IMR-90 (cell line): ENCODE measurements around the gene CHD3. TPM values are rescaled to one million over a fixed set of nuclear protein-coding genes. Genes with fewer than 3 reads are reported as not detected.

ENCODE experiments used
- ATAC-seq: fragments of 200-7000 bp; cut with Tn5 transposase; 2 replicates; pipeline ENCODE4 v1.9.1; 2020; ENCODE audit warnings: low read depth, mild to moderate bottlenecking, moderate library complexity
- Bru-seq: library from RNA; stranded (reverse); fragments of 400-500 nt; gene quantifications from one replicate; lab custom pipeline; 2021; lab: Mats Ljungman, UMichigan
- BruChase-seq, 2 experiments: library from RNA; stranded (reverse); fragments of 400-500 nt; gene quantifications; one replicate each; lab custom pipeline; 2021; lab: Mats Ljungman, UMichigan
- BruUV-seq: library from RNA; stranded (reverse); fragments of 400-500 nt; replicated peaks from 2 replicates; lab custom pipeline; 2021; lab: Mats Ljungman, UMichigan
- CTCF ChIA-PET: fragments of 300-600 bp; formaldehyde crosslinking; extraction: SDS; loops from one replicate; lab custom pipeline; 2021; ENCODE audit warnings: antibody characterized with exemption; lab: Yijun Ruan, JAX
- POLR2A ChIA-PET: fragments of 300-600 bp; sonication (Branson Sonifier 250); formaldehyde crosslinking; loops from one replicate; lab custom pipeline; 2022; ENCODE audit warnings: antibody characterized with exemption; ENCODE audit not compliant: unreplicated experiment; lab: Charles Lee
- DNase-seq: peaks from one replicate; pipeline ENCODE4 v3.0.0; 2013
- H2AFZ ChIP-seq: replicated peaks from 2 replicates; pipeline ENCODE3; 2013; ENCODE audit warnings: low read length, mild to moderate bottlenecking; ENCODE audit not compliant: poor library complexity
- H2AK5ac ChIP-seq: 2 replicates; pipeline ENCODE4 v1.6.1; 2013; ENCODE audit warnings: low read depth, low read length, inconsistent platforms
- H2AK9ac ChIP-seq: replicated peaks from 2 replicates; pipeline ENCODE3; 2013; ENCODE audit warnings: mild to moderate bottlenecking, low read depth, low read length, moderate library complexity; ENCODE audit not compliant: poor library complexity
- H2BK120ac ChIP-seq: 2 replicates; pipeline ENCODE4 v1.6.1; 2013; ENCODE audit warnings: low read depth, low read length, inconsistent platforms
- H2BK15ac ChIP-seq: 3 replicates; pipeline ENCODE4 v1.6.1; 2013; ENCODE audit warnings: low read depth, low read length, inconsistent platforms
- H2BK20ac ChIP-seq: 2 replicates; pipeline ENCODE4 v1.6.1; 2013; ENCODE audit warnings: low read depth, mild to moderate bottlenecking, inconsistent platforms, low read length, moderate library complexity
- H2BK5ac ChIP-seq: 2 replicates; pipeline ENCODE4 v1.6.1; 2013; ENCODE audit warnings: mild to moderate bottlenecking, low read depth, low read length, inconsistent platforms; ENCODE audit not compliant: poor library complexity, severe bottlenecking
- H3K14ac ChIP-seq: replicated peaks from 2 replicates; pipeline ENCODE4 v1.6.1; 2013; ENCODE audit warnings: low read depth, low read length, inconsistent platforms
- H3K18ac ChIP-seq: 2 replicates; pipeline ENCODE4 v1.6.1; 2013; ENCODE audit warnings: low read depth, low read length, control low read depth
- H3K23ac ChIP-seq: 2 replicates; pipeline ENCODE4 v1.6.1; 2013; ENCODE audit warnings: low read depth, low read length, inconsistent platforms
- H3K27ac ChIP-seq: 2 replicates; pipeline ENCODE4 v1.5.1; 2013; ENCODE audit warnings: mild to moderate bottlenecking, control low read depth, low read length; ENCODE audit not compliant: insufficient read depth
- H3K27me3 ChIP-seq: 2 replicates; pipeline ENCODE4 v1.6.1; 2013; ENCODE audit warnings: low read length; ENCODE audit not compliant: control insufficient read depth, insufficient read depth
- H3K36me3 ChIP-seq: 2 replicates; pipeline ENCODE4 v1.6.1; 2013; ENCODE audit warnings: low read length, mixed read lengths; ENCODE audit not compliant: control insufficient read depth, insufficient read depth
- H3K4ac ChIP-seq: 2 replicates; pipeline ENCODE4 v1.6.1; 2013; ENCODE audit warnings: low read depth, low read length, inconsistent platforms
- H3K4me1 ChIP-seq: 2 replicates; pipeline ENCODE4 v1.6.1; 2013; ENCODE audit warnings: low read length, mixed read lengths; ENCODE audit not compliant: control insufficient read depth, insufficient read depth
- H3K4me2 ChIP-seq: 2 replicates; pipeline ENCODE4 v1.6.1; 2013; ENCODE audit warnings: low read depth, mild to moderate bottlenecking, control low read depth, low read length, moderate library complexity
- H3K4me3 ChIP-seq: 2 replicates; pipeline ENCODE4 v1.5.1; 2013; ENCODE audit warnings: low read depth, mild to moderate bottlenecking, control low read depth, low read length, moderate library complexity; ENCODE audit not compliant: insufficient read depth
- H3K56ac ChIP-seq: 2 replicates; pipeline ENCODE4 v1.6.1; 2013; ENCODE audit warnings: low read length, inconsistent platforms; ENCODE audit not compliant: insufficient read depth; ENCODE audit errors: extremely low read depth
- H3K79me1 ChIP-seq, 2 experiments: 2 replicates each; pipeline ENCODE4 v1.6.1; 2013; ENCODE audit warnings: low read length in 2 of 2, inconsistent platforms in 1 of 2, low read depth in 1 of 2
- H3K9ac ChIP-seq: 2 replicates; pipeline ENCODE4 v1.6.1; 2013; ENCODE audit warnings: low read depth, low read length, control low read depth
- H3K9me1 ChIP-seq: 2 replicates; pipeline ENCODE4 v1.6.1; 2013; ENCODE audit warnings: low read length, inconsistent platforms; ENCODE audit not compliant: insufficient read depth
- H3K9me3 ChIP-seq: 2 replicates; pipeline ENCODE4 v1.6.1; 2013; ENCODE audit warnings: low read length; ENCODE audit not compliant: control insufficient read depth, insufficient read depth
- H4K20me1 ChIP-seq: 2 replicates; pipeline ENCODE4 v1.6.1; 2013; ENCODE audit warnings: low read length, inconsistent platforms; ENCODE audit not compliant: insufficient read depth
- H4K5ac ChIP-seq: 2 replicates; pipeline ENCODE4 v1.6.1; 2013; ENCODE audit warnings: mild to moderate bottlenecking, low read depth, low read length, control low read depth
- H4K8ac ChIP-seq, 2 experiments: 2 replicates each; pipeline ENCODE4 v1.6.1; 2013; ENCODE audit warnings: low read depth in 2 of 2, low read length in 2 of 2, control low read depth in 1 of 2, inconsistent platforms in 1 of 2
- H4K91ac ChIP-seq: 2 replicates; pipeline ENCODE4 v1.6.1; 2013; ENCODE audit warnings: low read depth, low read length, inconsistent platforms; ENCODE audit not compliant: insufficient read depth
- CHD1 ChIP-seq: IDR thresholded peaks from 2 replicates; pipeline ENCODE4 v1.6.1; 2012; ENCODE audit warnings: low read depth, low read length, improper control_type of control experiment
- MAFK ChIP-seq: IDR thresholded peaks from 2 replicates; pipeline ENCODE4 v1.6.1; 2012; ENCODE audit warnings: low read depth, low read length, improper control_type of control experiment
- POLR2A ChIP-seq: IDR thresholded peaks from 2 replicates; pipeline ENCODE4 v1.6.1; 2012; ENCODE audit warnings: mild to moderate bottlenecking, low read depth, low read length
- RFX5 ChIP-seq: IDR thresholded peaks from 2 replicates; pipeline ENCODE4 v1.8.0; 2012; ENCODE audit warnings: low read depth, mild to moderate bottlenecking, low read length, moderate library complexity
- SMC3 ChIP-seq: fragments of 150-350 bp; IDR thresholded peaks from 2 replicates; pipeline ENCODE4 v1.6.1; 2016; ENCODE audit warnings: low read depth, mild to moderate bottlenecking, antibody characterized with exemption, low read length, moderate library complexity
- WGBS, 2 experiments: methylation state at CpG; one replicate each; pipeline versions ENCODE4 v1.1.5 to v1.1.7; 2013; ENCODE audit warnings: missing lambda C conversion rate in 2 of 2; ENCODE audit not compliant: insufficient read length in 1 of 2; ENCODE audit errors: extremely low coverage in 2 of 2; 5-methylcytosine and 5-hydroxymethylcytosine counted together
- dilution Hi-C: fragments of 300-500 bp; cut with HindIII; formaldehyde crosslinking; loops from one replicate; pipeline ENCODE4 v1.14.3; 2018; ENCODE audit warnings: low sequenced_read_pairs; ENCODE audit not compliant: unreplicated experiment
- in situ Hi-C: fragments of 300-500 bp; cut with MboI; formaldehyde crosslinking; loops from 3 replicates; pipeline ENCODE4 v1.14.3; 2019; ENCODE audit warnings: low sequenced_read_pairs, inconsistent platforms, mixed read lengths
- intact Hi-C: fragments of 100-400 bp; cut with micrococcal nuclease; formaldehyde crosslinking; loops from 2 replicates; pipeline ENCODE4 v1.10.0; 2022
- long read RNA-seq: library from polyadenylated mRNA; unstranded; transcript quantifications from one replicate; pipeline ENCODE4 v2.0.0, GENCODE V29; 2021; ENCODE audit not compliant: unreplicated experiment
- polyA plus RNA-seq, 3 experiments: library from polyadenylated mRNA; depleted of rRNA; stranded (reverse); fragments of >200 nt; gene quantifications; 2 replicates each; pipeline ENCODE4 v1.2.3, GENCODE V29; 2012; ENCODE audit warnings: low replicate concordance in 1 of 3
- total RNA-seq: library from RNA; depleted of rRNA; stranded (reverse); fragments of >200 nt; gene quantifications from 2 replicates; pipeline ENCODE4 v1.2.3, GENCODE V29; 2012; rRNA removed
- TF ChIP-seq, protein P1 (sequence below): conservative IDR thresholded peaks from 2 replicates; pipeline ENCODE4 v1.5.1; 2012; ENCODE audit warnings: mild to moderate bottlenecking, low read depth, low read length, improper control_type of control experiment

CHD3 gene
- total RNA-seq (67.2 and 78.1 TPM in 2 replicates), polyA plus RNA-seq (2012; rRNA removed) (55.1 and 65.4 TPM in 2 replicates), Bru-seq, nascent RNA (percentile 87 among the genes with signal in this experiment), BruChase-seq, experiment 1, labeled RNA remaining after a 6-hour chase (percentile 93 among the genes with signal in this experiment), BruChase-seq, experiment 2, labeled RNA remaining after a 2-hour chase (percentile 91 among the genes with signal in this experiment)
- 53.4 and 59.5 TPM in 2 replicates for polyA plus RNA-seq (2012; cell fraction: cytosol; rRNA removed)
- polyA plus RNA-seq (2012; cell fraction: nucleus; rRNA removed; ENCODE audit: low replicate concordance) = 202 and 231 TPM in 2 replicates
- long read RNA-seq, transcript CHD3-211 (3 exons, 2,515 nt) = major isoform, 5 of 77 reads
- long read RNA-seq, partial matches to known transcripts = 58 of 77 reads
- long read RNA-seq, other reads (novel, unspliced or antisense) = 14 of 77 reads

GRCh38 chr17:7888184-7888920, at the start of gene CHD3:
CHD3 (plus strand) TSS chr17:7888789; CDS start chr17:7889001, 212 bp downstream.
- peaks cover 15% of the 10 kb centered on the region for H3K36me3 ChIP-seq
- H2BK20ac ChIP-seq = peak within 1 kb of the TSS; percentile 53
- H2BK15ac ChIP-seq = peak within 1 kb of the TSS; percentile 32; the same call in 2 of the 3 replicates
- intact Hi-C loops (loop anchor here (2.0 kb wide), 1 partner anchor 26 kb away; no protein-coding TSS in a partner anchor), in situ Hi-C loops (no loop called here), dilution Hi-C loops (no loop called here)
- H3K14ac ChIP-seq = peak within 1 kb of the TSS; percentile 89
- peaks cover 14% of the 10 kb centered on the region for H4K20me1 ChIP-seq
- ChIA-PET CTCF (no interaction called here), POLR2A (no interaction called here)
- peak within 1 kb of the TSS; percentile 55 for H3K18ac ChIP-seq
- H3K4me1 ChIP-seq = peaks cover 19% of the 10 kb centered on the region
- H3K9me3 ChIP-seq = no peaks in the 10 kb centered on the region
- H3K56ac ChIP-seq = peak within 1 kb of the TSS; percentile 75
- peak; percentile 21 for DNase-seq
- no peaks in the 10 kb centered on the region for H3K27me3 ChIP-seq
- H3K27ac ChIP-seq = peak within 1 kb of the TSS; percentile 95
- peaks cover 7% of the 10 kb centered on the region for H3K9me1 ChIP-seq
- peak within 1 kb of the TSS; percentile 97 for H2AK9ac ChIP-seq
- H4K5ac ChIP-seq = peak within 1 kb of the TSS; percentile 51
- H3K4me2 ChIP-seq = peak within 1 kb of the TSS; percentile 87
- TF ChIP-seq RFX5 = no peak
- no peak for TF ChIP-seq MAFK
- no peak for TF ChIP-seq CHD1
- TF ChIP-seq, protein P1, sequence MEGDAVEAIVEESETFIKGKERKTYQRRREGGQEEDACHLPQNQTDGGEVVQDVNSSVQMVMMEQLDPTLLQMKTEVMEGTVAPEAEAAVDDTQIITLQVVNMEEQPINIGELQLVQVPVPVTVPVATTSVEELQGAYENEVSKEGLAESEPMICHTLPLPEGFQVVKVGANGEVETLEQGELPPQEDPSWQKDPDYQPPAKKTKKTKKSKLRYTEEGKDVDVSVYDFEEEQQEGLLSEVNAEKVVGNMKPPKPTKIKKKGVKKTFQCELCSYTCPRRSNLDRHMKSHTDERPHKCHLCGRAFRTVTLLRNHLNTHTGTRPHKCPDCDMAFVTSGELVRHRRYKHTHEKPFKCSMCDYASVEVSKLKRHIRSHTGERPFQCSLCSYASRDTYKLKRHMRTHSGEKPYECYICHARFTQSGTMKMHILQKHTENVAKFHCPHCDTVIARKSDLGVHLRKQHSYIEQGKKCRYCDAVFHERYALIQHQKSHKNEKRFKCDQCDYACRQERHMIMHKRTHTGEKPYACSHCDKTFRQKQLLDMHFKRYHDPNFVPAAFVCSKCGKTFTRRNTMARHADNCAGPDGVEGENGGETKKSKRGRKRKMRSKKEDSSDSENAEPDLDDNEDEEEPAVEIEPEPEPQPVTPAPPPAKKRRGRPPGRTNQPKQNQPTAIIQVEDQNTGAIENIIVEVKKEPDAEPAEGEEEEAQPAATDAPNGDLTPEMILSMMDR = no peak
- no peak for TF ChIP-seq SMC3
- 0 out of 2 replicates have a peak, but pooled peaks have one; percentile 15 for TF ChIP-seq POLR2A
- peak within 1 kb of the TSS; percentile 93 for H4K91ac ChIP-seq
- H2AFZ ChIP-seq = peak within 1 kb of the TSS; percentile 88
- peak within 1 kb of the TSS; percentile 94 for H2AK5ac ChIP-seq
- H3K9ac ChIP-seq = peak within 1 kb of the TSS; percentile 79
- H3K79me1 ChIP-seq = peaks cover 7 to 62% of the 10 kb centered on the region in 2 experiments
- peak within 1 kb of the TSS; percentile 90 for H3K4ac ChIP-seq
- peak within 1 kb of the TSS; percentile 85 for H2BK120ac ChIP-seq
- peak within 1 kb of the TSS; percentile 46 for H3K4me3 ChIP-seq
- H4K8ac ChIP-seq = peak within 1 kb of the TSS; percentile 69 to 89; a peak in 3 of 4 replicates
- peak within 1 kb of the TSS; percentile 88 for H3K23ac ChIP-seq
- H2BK5ac ChIP-seq = peak within 1 kb of the TSS; percentile 93
- WGBS, 2 experiments = 42% methylated on average over 9 of the region's 18 CpGs; no CpG with 5 or more reads in 1 of the 2 experiments
- BruUV-seq = no TSS peak
- no peak for ATAC-seq
